MM.1S (cell line): Measurements from ENCODE around the gene DCLK2.

Experiments
- DNase-seq: peaks from one replicate; pipeline ENCODE4 v3.0.0-alpha.2; 2015
- H2AFZ ChIP-seq: fragments of 300-600 bp; sonication (generic); 2 replicates; pipeline ENCODE4 v1.6.0; 2016; ENCODE audit warnings: antibody characterized with exemption, low read length
- H3F3A ChIP-seq: fragments of 300-600 bp; sonication (generic); 2 replicates; pipeline ENCODE4 v1.6.1; 2016; ENCODE audit warnings: mild to moderate bottlenecking, antibody characterized with exemption, low read length, moderate library complexity, mixed read lengths; ENCODE audit not compliant: insufficient read depth
- H3K27ac ChIP-seq: fragments of 300-600 bp; sonication (generic); 2 replicates; pipeline ENCODE4 v1.5.1; 2016; ENCODE audit warnings: mild to moderate bottlenecking, low read length
- H3K27me3 ChIP-seq: fragments of 300-600 bp; sonication (generic); replicated peaks from 2 replicates; pipeline ENCODE4 v1.6.0; 2016; ENCODE audit warnings: low read length; ENCODE audit not compliant: insufficient read depth
- H3K36me3 ChIP-seq: fragments of 300-600 bp; sonication (generic); replicated peaks from 2 replicates; pipeline ENCODE4 v1.6.1; 2016; ENCODE audit warnings: mild to moderate bottlenecking, low read length, mixed read lengths; ENCODE audit not compliant: insufficient read depth
- H3K4me1 ChIP-seq: fragments of 300-600 bp; sonication (generic); 2 replicates; pipeline ENCODE4 v1.6.1; 2016; ENCODE audit warnings: low read length, mixed read lengths
- H3K4me2 ChIP-seq: fragments of 300-600 bp; sonication (generic); 2 replicates; pipeline ENCODE4 v1.6.0; 2016; ENCODE audit warnings: low read depth, low read length
- H3K4me3 ChIP-seq: fragments of 300-600 bp; sonication (generic); 2 replicates; pipeline ENCODE4 v1.5.1; 2016; ENCODE audit warnings: low read length, mixed read lengths
- H3K79me2 ChIP-seq: fragments of 300-600 bp; sonication (generic); 2 replicates; pipeline ENCODE4 v1.6.1; 2016; ENCODE audit warnings: mixed run types, low read length, mixed read lengths
- H3K9ac ChIP-seq: fragments of 300-600 bp; sonication (generic); 2 replicates; pipeline ENCODE4 v1.6.1; 2016; ENCODE audit warnings: low read length, mixed read lengths
- H3K9me2 ChIP-seq: fragments of 300-600 bp; sonication (generic); replicated peaks from 2 replicates; pipeline ENCODE4 v1.6.1; 2016; ENCODE audit warnings: mild to moderate bottlenecking, low read length, mixed read lengths; ENCODE audit not compliant: insufficient read depth
- H3K9me3 ChIP-seq: fragments of 300-600 bp; sonication (generic); replicated peaks from 2 replicates; pipeline ENCODE4 v1.6.1; 2016; ENCODE audit warnings: mild to moderate bottlenecking, low read length, mixed read lengths; ENCODE audit not compliant: insufficient read depth
- H4K20me1 ChIP-seq: fragments of 300-600 bp; sonication (generic); 2 replicates; pipeline ENCODE4 v1.6.1; 2016; ENCODE audit warnings: mild to moderate bottlenecking, low read length, moderate library complexity, mixed read lengths; ENCODE audit not compliant: insufficient read depth
- CTCF ChIP-seq: fragments of 300-600 bp; sonication (generic); IDR thresholded peaks from 2 replicates; pipeline ENCODE4 v1.5.1; 2016; ENCODE audit warnings: antibody characterized with exemption, low read length, mixed read lengths
- EZH2 ChIP-seq: fragments of 300-600 bp; sonication (generic); optimal IDR thresholded peaks from 2 replicates; pipeline ENCODE3; 2017; ENCODE audit warnings: low read depth, mild to moderate bottlenecking, antibody characterized with exemption, low read length, mixed read lengths
- EZH2phosphoT487 ChIP-seq: fragments of 300-600 bp; sonication (generic); IDR thresholded peaks from 2 replicates; pipeline ENCODE4 v1.6.1; 2018; ENCODE audit warnings: antibody characterized with exemption, low read length

DCLK2 gene

GRCh38 chr4:150104404-150105027 lies 26.3 kb downstream of the DCLK2 start:
- no peak overlapping the region for H2AFZ ChIP-seq
- H4K20me1 ChIP-seq: no peaks in the 10 kb centered on the region
- DNase-seq: no peak

GRCh38 chr4:150106886-150107285 lies 28.6 kb downstream of the DCLK2 start:
- H3K9me3 ChIP-seq: no peaks in the 10 kb centered on the region
- H3K4me2 ChIP-seq: no peak overlapping the region
- DNase-seq: no peak
- no peak overlapping the region for H3K27ac ChIP-seq
- H2AFZ ChIP-seq: no peak overlapping the region
- H3K9me2 ChIP-seq: no peaks in the 10 kb centered on the region
- TF ChIP-seq EZH2phosphoT487 (no peak), EZH2 (no peak), CTCF (no peak)
- no peaks in the 10 kb centered on the region for H3K4me1 ChIP-seq
- H4K20me1 ChIP-seq: no peaks in the 10 kb centered on the region
- no peak overlapping the region for H3K4me3 ChIP-seq
- H3K79me2 ChIP-seq: no peaks in the 10 kb centered on the region
- no peaks in the 10 kb centered on the region for H3K36me3 ChIP-seq
- H3K9ac ChIP-seq: no peak overlapping the region
- no peaks in the 10 kb centered on the region for H3F3A ChIP-seq
- H3K27me3 ChIP-seq: no peaks in the 10 kb centered on the region

More at GRCh38 chr4:150104404-150105027, 26.3 kb downstream of the DCLK2 start:
- no peaks in the 10 kb centered on the region for H3K27me3 ChIP-seq
- no peaks in the 10 kb centered on the region for H3K9me3 ChIP-seq
- no peaks in the 10 kb centered on the region for H3K9me2 ChIP-seq
- no peaks in the 10 kb centered on the region for H3K36me3 ChIP-seq
- no peak overlapping the region for H3K27ac ChIP-seq
- no peak overlapping the region for H3K4me3 ChIP-seq
- TF ChIP-seq EZH2 (no peak), EZH2phosphoT487 (no peak), CTCF (no peak)
- H3K4me1 ChIP-seq: no peaks in the 10 kb centered on the region
- no peak overlapping the region for H3K4me2 ChIP-seq
- no peaks in the 10 kb centered on the region for H3K79me2 ChIP-seq
- H3F3A ChIP-seq: no peaks in the 10 kb centered on the region
- no peak overlapping the region for H3K9ac ChIP-seq

- TF ChIP-seq EZH2: no peak
- TF ChIP-seq EZH2phosphoT487: no peak
- no peak for TF ChIP-seq CTCF
- Histone ChIP-seq H3K4me2 (no peak overlapping the region), H3F3A (no peaks in the 10 kb centered on the region), H3K4me1 (no peaks in the 10 kb centered on the region), H3K27me3 (no peaks in the 10 kb centered on the region), H3K9ac (no peak overlapping the region), H3K36me3 (no peaks in the 10 kb centered on the region), H3K9me3 (no peaks in the 10 kb centered on the region), H3K4me3 (no peak overlapping the region), H3K9me2 (no peaks in the 10 kb centered on the region), H3K27ac (no peak overlapping the region), H4K20me1 (no peaks in the 10 kb centered on the region), H3K79me2 (no peaks in the 10 kb centered on the region), H2AFZ (no peak overlapping the region)
- no peak for DNase-seq
These were observed 30.4 kb downstream of the DCLK2 start for GRCh38 chr4:150108691-150109090.
